ENCODE data around the gene DMD. TPM values are rescaled to one million over a fixed set of nuclear protein-coding genes. Genes with fewer than 3 reads are reported as not detected.

The DMD gene
- total RNA-seq, 1 donor from 2014 or later: 22.9 TPM

GRCh38 chrX:32597777-32598176 lies 613.6 kb downstream of the DMD start:
- POLR2A ChIA-PET: no interaction called here
- intact Hi-C loops (cut with micrococcal nuclease): no loop called here
- no peak overlapping the region for H3K4me3 Mint-ChIP-seq
- no peaks in the 10 kb centered on the region for H3K36me3 Mint-ChIP-seq (ENCODE audit: low read depth)
- no peak for DNase-seq
- H3K9me3 Mint-ChIP-seq: no peaks in the 10 kb centered on the region
- no peak for TF ChIP-seq CTCF (IDR thresholded peaks at IDR 0.05)
- no peak for ATAC-seq (ENCODE audit: low read depth)
- no peak overlapping the region for H3K27ac Mint-ChIP-seq
- CTCF ChIA-PET: no interaction called here
- no peaks in the 10 kb centered on the region for H3K27me3 Mint-ChIP-seq
- no peaks in the 10 kb centered on the region for H3K4me1 Mint-ChIP-seq

GRCh38 chrX:32592786-32593185 lies 618.6 kb downstream of the DMD start:
- no peaks in the 10 kb centered on the region for H3K27me3 Mint-ChIP-seq
- POLR2A ChIA-PET: no interaction called here

GRCh38 chrX:32591589-32591988 lies 619.8 kb downstream of the DMD start:
- POLR2A ChIA-PET: no interaction called here
- no peaks in the 10 kb centered on the region for H3K36me3 Mint-ChIP-seq (ENCODE audit: low read depth)
- no peaks in the 10 kb centered on the region for H3K4me1 Mint-ChIP-seq
- no peak for ATAC-seq (ENCODE audit: low read depth)
- no peak overlapping the region for H3K27ac Mint-ChIP-seq
- CTCF ChIA-PET: no interaction called here
- no peak overlapping the region for H3K4me3 Mint-ChIP-seq
- no peak for TF ChIP-seq CTCF (IDR thresholded peaks at IDR 0.05)
- no peaks in the 10 kb centered on the region for H3K27me3 Mint-ChIP-seq
- intact Hi-C loops (cut with micrococcal nuclease): no loop called here
- no peak for DNase-seq
- peaks cover 3% of the 10 kb centered on the region for H3K9me3 Mint-ChIP-seq

More at GRCh38 chrX:32592786-32593185, 618.6 kb downstream of the DMD start:
- CTCF ChIA-PET: no interaction called here
- TF ChIP-seq CTCF (IDR thresholded peaks at IDR 0.05): no peak
- peaks cover 3% of the 10 kb centered on the region for H3K9me3 Mint-ChIP-seq
- no peak overlapping the region for H3K4me3 Mint-ChIP-seq
- intact Hi-C loops (cut with micrococcal nuclease): no loop called here
- DNase-seq (no peak), ATAC-seq (ENCODE audit: low read depth) (no peak)
- H3K4me1 Mint-ChIP-seq: no peaks in the 10 kb centered on the region
- H3K27ac Mint-ChIP-seq: no peak overlapping the region
- H3K36me3 Mint-ChIP-seq (ENCODE audit: low read depth): no peaks in the 10 kb centered on the region

GRCh38 chrX:32582729-32583128 lies 628.6 kb downstream of the DMD start:
- Mint-ChIP-seq H3K9me3 (no peaks in the 10 kb centered on the region), H3K4me1 (no peaks in the 10 kb centered on the region), H3K27me3 (no peaks in the 10 kb centered on the region), H3K36me3 (ENCODE audit: low read depth) (no peaks in the 10 kb centered on the region), H3K27ac (no peak overlapping the region), H3K4me3 (no peak overlapping the region)
- ATAC-seq (ENCODE audit: low read depth) (no peak), DNase-seq (no peak)
- intact Hi-C loops (cut with micrococcal nuclease): no loop called here
- CTCF ChIA-PET: no interaction called here
- POLR2A ChIA-PET: no interaction called here
- no peak for TF ChIP-seq CTCF (IDR thresholded peaks at IDR 0.05)

- intact Hi-C loops (cut with micrococcal nuclease): no loop called here
- no peak for ATAC-seq (ENCODE audit: low read depth)
- no peak overlapping the region for H3K4me3 Mint-ChIP-seq
- H3K36me3 Mint-ChIP-seq (ENCODE audit: low read depth): no peaks in the 10 kb centered on the region
- no peak for DNase-seq
- no peaks in the 10 kb centered on the region for H3K9me3 Mint-ChIP-seq
- no peak overlapping the region for H3K27ac Mint-ChIP-seq
- no peaks in the 10 kb centered on the region for H3K27me3 Mint-ChIP-seq
- ChIA-PET POLR2A (no interaction called here), CTCF (no interaction called here)
- H3K4me1 Mint-ChIP-seq: no peaks in the 10 kb centered on the region
- TF ChIP-seq CTCF (IDR thresholded peaks at IDR 0.05): no peak
Observed at GRCh38 chrX:32576885-32577284, 634.5 kb downstream of the DMD start.
